ENCODE data around the gene NATD1.

DNA sequence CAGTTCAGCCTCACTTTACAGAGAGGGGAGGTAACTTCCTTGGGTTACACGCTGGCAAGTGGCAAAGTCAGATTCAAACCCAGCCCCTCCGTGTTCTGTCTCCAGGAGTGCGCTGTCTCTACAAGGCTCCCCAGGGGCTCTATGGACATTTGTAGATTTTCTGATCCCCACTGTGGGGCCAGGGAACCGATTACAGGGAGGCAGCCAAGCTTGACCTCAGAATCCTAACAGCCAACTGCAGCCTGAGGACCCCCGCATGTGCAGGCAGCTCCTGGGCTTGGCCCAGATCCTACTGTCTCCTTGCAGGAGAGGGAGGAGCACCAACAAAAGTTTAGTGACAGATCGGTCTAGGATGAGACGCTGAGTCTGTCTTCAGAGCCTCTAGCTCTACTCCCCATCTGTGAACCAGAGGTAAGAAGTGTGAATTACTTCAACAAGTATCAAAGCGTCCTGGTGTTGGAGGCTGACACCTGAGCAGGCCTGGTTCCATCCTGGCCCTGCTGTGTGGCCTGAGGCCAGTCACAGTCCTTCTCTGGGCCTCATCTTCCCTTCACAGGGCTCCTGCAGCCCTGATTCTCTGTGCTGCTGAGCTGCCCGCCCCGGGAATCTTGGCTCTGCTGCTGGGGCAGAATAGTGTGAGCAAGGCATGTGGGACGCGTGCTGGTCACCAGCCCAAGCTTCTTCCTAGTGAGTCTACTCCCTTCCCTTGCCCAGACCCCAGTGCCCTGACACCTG, 9.2 kb upstream of the NATD1 start:
- no peak for TF ChIP-seq FOXM1 (IDR thresholded peaks at IDR 0.05; ENCODE audit: borderline replicate concordance)
- no peak for TF ChIP-seq BHLHE40 (IDR thresholded peaks at IDR 0.05; ENCODE audit: borderline replicate concordance)

Measured in HEK293T (cell line).